Osteoblast (primary cell): ENCODE data around the gene EMILIN3. TPM values are rescaled to one million over a fixed set of nuclear protein-coding genes. Genes with fewer than 3 reads are reported as not detected.

Experiments
- DNase-seq: peaks from one replicate; pipeline ENCODE4 v3.0.0; 2011; ENCODE audit warnings: low spot score, mixed read lengths; ENCODE audit not compliant: insufficient read length; ENCODE audit errors: missing footprints
- H2AFZ ChIP-seq: 2 replicates; pipeline ENCODE4 v1.6.0; 2011; ENCODE audit warnings: mild to moderate bottlenecking, low read length
- H3K27ac ChIP-seq: 2 replicates; pipeline ENCODE4 v1.5.1; 2011; ENCODE audit warnings: mild to moderate bottlenecking, low read depth, low read length, moderate library complexity
- H3K27me3 ChIP-seq: 2 replicates; pipeline ENCODE4 v1.6.0; 2012; ENCODE audit warnings: mild to moderate bottlenecking, control low read depth, inconsistent platforms, low read length, moderate library complexity; ENCODE audit not compliant: insufficient read depth
- H3K36me3 ChIP-seq: 2 replicates; pipeline ENCODE4 v1.5.1; 2011; ENCODE audit warnings: mild to moderate bottlenecking, low read length, control low read depth, moderate library complexity; ENCODE audit not compliant: insufficient read depth
- H3K4me1 ChIP-seq: 2 replicates; pipeline ENCODE4 v1.5.1; 2011; ENCODE audit warnings: mild to moderate bottlenecking, low read length, control low read depth, moderate library complexity; ENCODE audit not compliant: insufficient read depth
- H3K4me2 ChIP-seq: 2 replicates; pipeline ENCODE4 v1.6.0; 2011; ENCODE audit warnings: mild to moderate bottlenecking, low read length; ENCODE audit not compliant: insufficient read depth
- H3K4me3 ChIP-seq: fragments of 200-600 bp; sonication (generic); 3 replicates; pipeline ENCODE4 v1.5.1; 2012; ENCODE audit warnings: mild to moderate bottlenecking, low read length, inconsistent platforms; ENCODE audit not compliant: insufficient read depth
- H3K79me2 ChIP-seq: 2 replicates; pipeline ENCODE4 v1.6.0; 2012; ENCODE audit warnings: mild to moderate bottlenecking, low read length, control low read depth, inconsistent platforms; ENCODE audit not compliant: insufficient read depth
- H3K9me3 ChIP-seq: 2 replicates; pipeline ENCODE4 v1.5.1; 2011; ENCODE audit warnings: low read depth, low read length, control low read depth
- H4K20me1 ChIP-seq: 2 replicates; pipeline ENCODE4 v1.6.0; 2012; ENCODE audit warnings: mild to moderate bottlenecking, low read length, control low read depth; ENCODE audit not compliant: insufficient read depth
- total RNA-seq: library from RNA; depleted of rRNA; stranded (reverse); fragments of >200 nt; gene quantifications from 2 replicates; pipeline ENCODE4 v1.2.3, GENCODE V29; 2012
- TF ChIP-seq, protein P1 (sequence below): IDR thresholded peaks from 2 replicates; pipeline ENCODE4 v1.5.1; 2011; ENCODE audit warnings: mild to moderate bottlenecking, low read depth, low read length, moderate library complexity; ENCODE audit errors: extremely low read depth

Gene EMILIN3
- total RNA-seq, 1 donor: not detected

DNA sequence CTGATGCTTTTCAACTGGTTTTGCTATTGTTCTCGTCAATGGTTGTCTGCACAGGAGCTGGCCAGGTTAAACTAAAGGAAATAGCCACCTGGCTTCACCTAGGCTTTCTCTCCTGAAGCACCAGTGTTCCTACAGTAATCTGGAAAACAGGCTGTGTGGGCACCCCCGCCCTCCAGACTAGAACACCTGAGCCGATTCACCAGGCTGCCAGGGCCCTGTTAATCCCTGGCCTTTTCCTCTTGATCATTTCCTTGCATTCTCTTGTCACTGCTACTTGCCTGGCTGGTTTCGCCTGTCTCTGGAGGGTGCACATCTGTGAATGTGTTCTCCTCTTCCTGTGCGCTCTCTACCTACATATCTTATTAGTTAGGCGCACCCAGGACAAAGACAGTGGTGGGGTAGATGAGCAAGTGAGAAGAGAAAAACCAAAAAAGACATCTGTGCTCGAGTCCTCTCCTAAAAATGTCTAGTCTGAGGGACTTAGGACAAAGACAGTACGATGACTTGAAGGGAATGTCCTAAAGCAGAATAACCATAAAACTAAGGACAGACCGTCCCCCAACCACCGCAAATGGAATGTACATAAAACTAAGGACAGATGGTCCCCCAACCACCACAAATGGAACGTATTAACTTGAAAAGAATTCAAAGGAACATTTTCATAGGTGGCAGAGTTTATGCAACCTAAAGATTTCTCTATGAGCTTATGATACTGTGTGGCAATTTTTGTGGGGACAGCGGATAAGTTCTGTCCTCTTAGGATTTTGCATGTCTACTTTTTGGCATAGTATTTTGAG, 45.9 kb upstream of the EMILIN3 start:
- Histone ChIP-seq H3K36me3 (peaks cover 45% of the 10 kb centered on the region), H3K4me2 (no peak overlapping the region), H3K4me1 (no peaks in the 10 kb centered on the region), H4K20me1 (no peaks in the 10 kb centered on the region), H3K27me3 (no peaks in the 10 kb centered on the region), H3K27ac (no peak overlapping the region), H2AFZ (no peak overlapping the region), H3K4me3 (no peak overlapping the region), H3K79me2 (no peaks in the 10 kb centered on the region), H3K9me3 (no peaks in the 10 kb centered on the region)
- DNase-seq: no peak
- TF ChIP-seq, protein P1, sequence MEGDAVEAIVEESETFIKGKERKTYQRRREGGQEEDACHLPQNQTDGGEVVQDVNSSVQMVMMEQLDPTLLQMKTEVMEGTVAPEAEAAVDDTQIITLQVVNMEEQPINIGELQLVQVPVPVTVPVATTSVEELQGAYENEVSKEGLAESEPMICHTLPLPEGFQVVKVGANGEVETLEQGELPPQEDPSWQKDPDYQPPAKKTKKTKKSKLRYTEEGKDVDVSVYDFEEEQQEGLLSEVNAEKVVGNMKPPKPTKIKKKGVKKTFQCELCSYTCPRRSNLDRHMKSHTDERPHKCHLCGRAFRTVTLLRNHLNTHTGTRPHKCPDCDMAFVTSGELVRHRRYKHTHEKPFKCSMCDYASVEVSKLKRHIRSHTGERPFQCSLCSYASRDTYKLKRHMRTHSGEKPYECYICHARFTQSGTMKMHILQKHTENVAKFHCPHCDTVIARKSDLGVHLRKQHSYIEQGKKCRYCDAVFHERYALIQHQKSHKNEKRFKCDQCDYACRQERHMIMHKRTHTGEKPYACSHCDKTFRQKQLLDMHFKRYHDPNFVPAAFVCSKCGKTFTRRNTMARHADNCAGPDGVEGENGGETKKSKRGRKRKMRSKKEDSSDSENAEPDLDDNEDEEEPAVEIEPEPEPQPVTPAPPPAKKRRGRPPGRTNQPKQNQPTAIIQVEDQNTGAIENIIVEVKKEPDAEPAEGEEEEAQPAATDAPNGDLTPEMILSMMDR: no peak

DNA sequence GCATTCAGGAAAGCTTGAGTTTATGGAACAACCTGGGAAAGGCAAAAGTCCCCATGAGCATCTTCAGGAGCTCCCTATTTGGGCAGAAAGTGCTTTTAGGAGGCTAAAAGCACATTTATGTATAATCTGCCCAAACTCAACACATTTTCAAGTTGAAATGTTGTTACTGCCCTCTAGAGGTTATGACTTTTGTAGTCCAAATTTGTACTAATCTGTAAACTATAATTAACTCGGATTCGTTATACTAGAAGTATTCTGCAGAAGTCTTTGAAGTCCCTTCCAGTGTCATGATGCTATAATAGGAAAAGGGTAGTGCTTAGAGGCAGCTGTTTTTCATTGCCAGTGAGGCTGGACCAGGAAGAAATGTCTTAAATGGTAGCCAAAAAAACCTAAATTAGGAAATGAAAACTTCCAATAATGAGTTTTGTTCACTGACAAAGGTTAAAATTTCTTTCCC, 44.8 kb upstream of the EMILIN3 start:
- Histone ChIP-seq H3K27me3 (no peaks in the 10 kb centered on the region), H3K36me3 (peaks cover 46% of the 10 kb centered on the region), H3K4me3 (no peak overlapping the region), H3K4me2 (no peak overlapping the region), H4K20me1 (no peaks in the 10 kb centered on the region), H2AFZ (no peak overlapping the region), H3K4me1 (no peaks in the 10 kb centered on the region), H3K27ac (no peak overlapping the region), H3K79me2 (no peaks in the 10 kb centered on the region), H3K9me3 (no peaks in the 10 kb centered on the region)
- DNase-seq: peak; percentile 93
- TF ChIP-seq, protein P1: peak; percentile 56

DNA sequence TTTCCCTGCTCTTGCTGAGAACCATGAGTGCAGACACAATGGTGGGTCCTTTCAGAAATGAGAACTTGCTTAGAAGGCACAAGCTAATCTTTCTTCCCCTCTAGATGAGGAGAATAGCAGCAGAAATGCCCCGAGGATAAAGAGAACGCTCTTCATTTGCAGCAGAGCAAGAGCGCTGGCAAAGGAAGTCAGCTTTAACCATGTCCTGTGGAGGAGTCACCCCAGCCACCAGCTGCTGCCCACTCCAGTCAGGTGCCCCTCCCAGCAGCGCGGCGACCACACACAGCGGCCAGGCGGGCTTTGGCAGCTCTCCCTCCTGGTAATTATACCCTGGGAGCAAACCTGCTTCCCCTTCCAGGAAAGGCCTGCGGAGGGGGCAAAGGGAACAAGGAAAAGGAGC, 42.4 kb upstream of the EMILIN3 start:
- H4K20me1 ChIP-seq: no peaks in the 10 kb centered on the region
- H3K4me1 ChIP-seq: no peaks in the 10 kb centered on the region
- H3K36me3 ChIP-seq: peaks cover 30% of the 10 kb centered on the region
- H3K4me2 ChIP-seq: no peak overlapping the region
- H2AFZ ChIP-seq: no peak overlapping the region
- H3K9me3 ChIP-seq: no peaks in the 10 kb centered on the region
- TF ChIP-seq, protein P1: no peak
- H3K27ac ChIP-seq: no peak overlapping the region
- DNase-seq: no peak
- no peak overlapping the region for H3K4me3 ChIP-seq
- H3K27me3 ChIP-seq: no peaks in the 10 kb centered on the region
- no peaks in the 10 kb centered on the region for H3K79me2 ChIP-seq

DNA sequence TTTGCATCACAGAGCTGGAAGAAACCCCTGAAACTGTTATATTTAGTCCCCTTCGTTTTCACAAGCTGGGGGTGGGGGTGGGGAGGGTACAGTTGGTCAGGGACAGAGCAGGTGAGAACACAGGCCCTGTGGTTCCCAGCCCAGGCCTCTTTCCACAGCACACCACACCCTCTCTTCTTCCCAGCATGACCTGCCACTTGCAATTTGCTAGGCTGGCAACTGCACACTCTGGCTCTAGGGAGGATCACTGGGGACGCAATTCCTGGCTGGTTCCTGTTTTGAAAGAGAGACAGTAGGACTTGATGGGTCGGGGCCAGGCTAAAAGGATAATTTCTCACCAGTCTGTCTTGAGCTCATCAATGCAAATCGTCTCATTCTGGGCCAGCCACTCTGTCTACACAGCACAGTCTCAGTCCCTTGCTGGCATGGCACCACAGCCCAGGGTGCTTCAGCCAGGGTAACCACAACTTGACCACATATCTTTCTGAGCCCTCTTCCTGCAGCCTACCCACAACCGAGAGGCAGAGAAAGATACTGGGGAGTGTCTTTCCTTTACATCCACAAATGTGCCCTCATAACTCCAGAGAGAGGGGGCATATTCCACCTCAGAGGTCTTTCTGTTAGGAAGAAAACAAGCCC, 41.7 kb upstream of the EMILIN3 start:
- Histone ChIP-seq H3K4me1 (no peaks in the 10 kb centered on the region), H3K9me3 (no peaks in the 10 kb centered on the region), H3K4me2 (no peak overlapping the region), H3K27me3 (no peaks in the 10 kb centered on the region), H4K20me1 (no peaks in the 10 kb centered on the region), H3K4me3 (no peak overlapping the region), H3K27ac (no peak overlapping the region), H2AFZ (no peak overlapping the region), H3K36me3 (peaks cover 32% of the 10 kb centered on the region), H3K79me2 (no peaks in the 10 kb centered on the region)
- TF ChIP-seq, protein P1: no peak
- no peak for DNase-seq
